GM12878 (cell line): ENCODE results near the gene STYXL2. TPM values are rescaled to one million over a fixed set of nuclear protein-coding genes. Genes with fewer than 3 reads are reported as not detected.

Experiments
- ATAC-seq: fragments of 200-7000 bp; cut with Tn5 transposase; 3 replicates; pipeline ENCODE4 v1.9.1; 2020; ENCODE audit warnings: mild to moderate bottlenecking, moderate library complexity
- BruUV-seq: library from RNA; stranded (reverse); fragments of 400-500 nt; replicated peaks from 2 replicates; lab custom pipeline; 2021; lab: Mats Ljungman, UMichigan
- CTCF ChIA-PET: fragments of 300-600 bp; sonication (Branson Sonifier 250); formaldehyde crosslinking; extraction: SDS; loops from one replicate; lab custom pipeline; 2021; ENCODE audit warnings: inconsistent platforms; lab: Yijun Ruan, JAX
- POLR2A ChIA-PET: fragments of 350-600 bp; formaldehyde crosslinking; extraction: SDS; loops from one replicate; lab custom pipeline; 2021; ENCODE audit warnings: inconsistent platforms; lab: Charles Lee
- RAD21 ChIA-PET: fragments of 300-600 bp; sonication (Branson Sonifier 250); formaldehyde crosslinking; loops from one replicate; lab custom pipeline; 2023; ENCODE audit warnings: antibody characterized with exemption; ENCODE audit not compliant: unreplicated experiment; lab: Charles Lee
- SMC1A ChIA-PET: fragments of 300-600 bp; sonication (Branson Sonifier 250); formaldehyde crosslinking; loops from one replicate; lab custom pipeline; 2023; ENCODE audit not compliant: unreplicated experiment, uncharacterized antibody; lab: Charles Lee
- DNase-seq: peaks from one replicate; pipeline ENCODE4 v3.0.0-alpha.2; 2011; ENCODE audit warnings: low read depth, low spot score
- FAIRE-seq: peaks from 3 replicates; lab custom pipeline; 2011; peaks lifted over from hg19 to GRCh38; lab: Jason Lieb, UNC
- H2AFZ ChIP-seq: 2 replicates; pipeline ENCODE4 v1.6.0; 2011; ENCODE audit warnings: low read depth, low read length, control low read depth; ENCODE audit not compliant: control insufficient read depth
- H3K27ac ChIP-seq: 2 replicates; pipeline ENCODE4 v1.5.1; 2011; ENCODE audit warnings: control low read depth; ENCODE audit not compliant: control insufficient read depth, insufficient read depth
- H3K27me3 ChIP-seq, 2 experiments: replicated peaks in 1 of 2; 2 replicates each; pipeline versions ENCODE4 v1.6.0 to v1.6.1; 2011; ENCODE audit warnings: low read length in 1 of 2; ENCODE audit not compliant: control insufficient read depth in 2 of 2, insufficient read depth in 2 of 2
- H3K36me3 ChIP-seq, 2 experiments: 2 replicates each; pipeline ENCODE4 v1.5.1; 2011; ENCODE audit warnings: low read length in 1 of 2; ENCODE audit not compliant: control insufficient read depth in 2 of 2, insufficient read depth in 2 of 2
- H3K4me1 ChIP-seq: 2 replicates; pipeline ENCODE4 v1.6.1; 2011; ENCODE audit warnings: mild to moderate bottlenecking, low read length, moderate library complexity, mixed read lengths; ENCODE audit not compliant: control insufficient read depth, insufficient read depth
- H3K4me2 ChIP-seq: 2 replicates; pipeline ENCODE4 v1.6.0; 2011; ENCODE audit warnings: control low read depth; ENCODE audit not compliant: control insufficient read depth, insufficient read depth
- H3K4me3 ChIP-seq: fragments of 200-600 bp; sonication (generic); 2 replicates; pipeline ENCODE4 v1.5.1; 2016
- H3K79me2 ChIP-seq: 2 replicates; pipeline ENCODE4 v1.6.0; 2011; ENCODE audit warnings: low read length; ENCODE audit not compliant: control insufficient read depth, insufficient read depth
- H3K9ac ChIP-seq: 2 replicates; pipeline ENCODE4 v1.8.0; 2011; ENCODE audit warnings: low read length, control low read depth, mixed read lengths; ENCODE audit not compliant: control insufficient read depth, insufficient read depth
- H3K9me3 ChIP-seq: replicated peaks from 3 replicates; pipeline ENCODE4 v1.5.1; 2011; ENCODE audit warnings: mild to moderate bottlenecking, low read length; ENCODE audit not compliant: control insufficient read depth, insufficient read depth
- H4K20me1 ChIP-seq: 2 replicates; pipeline ENCODE4 v1.6.0; 2011; ENCODE audit not compliant: control insufficient read depth, insufficient read depth
- ATF7 ChIP-seq: fragments of 450-650 bp; IDR thresholded peaks from 2 replicates; pipeline ENCODE4 v1.6.1; 2016; ENCODE audit warnings: low read depth, mild to moderate bottlenecking
- BHLHE40 ChIP-seq, 2 experiments: fragments of 450-650 bp in 1 of 2; IDR thresholded peaks; 2 replicates each; pipeline ENCODE4 v1.6.1; 2011 to 2017; ENCODE audit warnings: low read depth in 2 of 2, borderline replicate concordance in 1 of 2, improper control_type of control experiment in 1 of 2, low read length in 1 of 2, mild to moderate bottlenecking in 1 of 2
- CBX5 ChIP-seq: sonication (generic); IDR thresholded peaks from 2 replicates; pipeline ENCODE4 v1.6.1; 2016; ENCODE audit warnings: low read depth, moderate library complexity, mild to moderate bottlenecking, inconsistent platforms
- EZH2 ChIP-seq: IDR thresholded peaks from 2 replicates; pipeline ENCODE4 v1.6.1; 2012; ENCODE audit warnings: low read depth, mild to moderate bottlenecking, control low read depth, inconsistent platforms, low read length, borderline replicate concordance; ENCODE audit not compliant: control insufficient read depth
- HDAC2 ChIP-seq: fragments of 200-600 bp; sonication (generic); IDR thresholded peaks from 2 replicates; pipeline ENCODE4 v1.6.1; 2017
- MEF2A ChIP-seq: IDR thresholded peaks from 2 replicates; pipeline ENCODE4 v1.6.1; 2011; ENCODE audit warnings: low read depth, mild to moderate bottlenecking, low read length, moderate library complexity; ENCODE audit not compliant: insufficient read depth
- POLR2AphosphoS5 ChIP-seq: IDR thresholded peaks from 2 replicates; pipeline ENCODE4 v1.6.1; 2011; ENCODE audit warnings: mild to moderate bottlenecking, low read length, inconsistent platforms
- RELA ChIP-seq: fragments of 450-650 bp; IDR thresholded peaks from 2 replicates; pipeline ENCODE4 v1.8.0; 2014; ENCODE audit warnings: borderline replicate concordance; ENCODE audit not compliant: partially characterized antibody
- SIX5 ChIP-seq: IDR thresholded peaks from 2 replicates; pipeline ENCODE4 v1.6.1; 2011; ENCODE audit warnings: mild to moderate bottlenecking, low read depth, low read length, moderate library complexity; ENCODE audit not compliant: severe bottlenecking
- SMAD1 ChIP-seq: fragments of 450-650 bp; IDR thresholded peaks from 2 replicates; pipeline ENCODE4 v1.6.1; 2018; ENCODE audit warnings: mild to moderate bottlenecking, low read depth; ENCODE audit not compliant: partially characterized antibody
- SUPT20H ChIP-seq: IDR thresholded peaks from 2 replicates; pipeline ENCODE4 v1.6.1; 2011; ENCODE audit warnings: low read depth, mild to moderate bottlenecking, low read length, moderate library complexity, borderline replicate concordance; ENCODE audit not compliant: control insufficient read depth
- TBL1XR1 ChIP-seq: IDR thresholded peaks from 2 replicates; pipeline ENCODE4 v1.6.1; 2012; ENCODE audit warnings: low read depth, low read length, improper control_type of control experiment
- TCF12 ChIP-seq: IDR thresholded peaks from 2 replicates; pipeline ENCODE4 v1.6.1; 2011; ENCODE audit warnings: low read depth, mild to moderate bottlenecking, low read length
- TCF3 ChIP-seq: IDR thresholded peaks from 2 replicates; pipeline ENCODE4 v1.6.1; 2012; ENCODE audit warnings: low read depth, mild to moderate bottlenecking, low read length, borderline replicate concordance; ENCODE audit not compliant: insufficient read depth
- ZNF274 ChIP-seq: IDR thresholded peaks from one replicate; pipeline ENCODE4 v1.8.0; 2011; ENCODE audit not compliant: insufficient read length, insufficient read depth
- WGBS: methylation state at CpG from one replicate; pipeline ENCODE4 v1.1.6; 2016; ENCODE audit warnings: low lambda C conversion rate; ENCODE audit not compliant: insufficient replicate concordance, insufficient coverage; ENCODE audit errors: missing lambda C conversion rate; 5-methylcytosine and 5-hydroxymethylcytosine counted together
- in situ Hi-C: fragments of 300-500 bp; cut with MboI; formaldehyde crosslinking; loops from 9 replicates; pipeline ENCODE4 v1.14.3; 2018; ENCODE audit warnings: mixed read lengths
- intact Hi-C: fragments of 100-400 bp; cut with micrococcal nuclease; formaldehyde crosslinking; loops from one replicate; pipeline ENCODE4 v1.14.2; 2022; ENCODE audit not compliant: unreplicated experiment
- polyA plus RNA-seq, 11 experiments: library from polyadenylated mRNA; depleted of rRNA in 4 of 11; unstranded in 6 of 11; stranded (reverse) in 5 of 11; fragments of >200 nt; fragmentation: Nextera tagmentation in 4 of 11; fragmentation: Illumina TruSeq in 1 of 11; extraction: Ambion mirVana in 4 of 11; extraction: Trizol in 1 of 11; gene quantifications; 1 replicate in 1 of 11; 2 replicates in 10 of 11; pipeline versions ENCODE4 v1.2.1 to v1.2.3, GENCODE V29; 2011 to 2016; ENCODE audit warnings: inconsistent platforms in 2 of 11, missing spikeins in 2 of 11, low read depth in 1 of 11
- total RNA-seq, 4 experiments: library from RNA; depleted of rRNA in 3 of 4; stranded (reverse); fragments of >200 nt in 3 of 4; fragmentation: Illumina TruSeq in 1 of 4; extraction: Trizol in 1 of 4; gene quantifications; 2 replicates each; pipeline versions ENCODE4 v1.2.1 to v1.2.3, GENCODE V29; 2013 to 2021
- TF ChIP-seq, protein P1 (sequence below): fragments of 450-650 bp; IDR thresholded peaks from 2 replicates; pipeline ENCODE4 v1.6.1; 2018; ENCODE audit warnings: mild to moderate bottlenecking, low read depth, moderate library complexity; ENCODE audit not compliant: partially characterized antibody
- TF ChIP-seq, protein P2 (sequence below): fragments of 450-650 bp; IDR thresholded peaks from 2 replicates; pipeline ENCODE4 v1.6.1; 2017; ENCODE audit warnings: mild to moderate bottlenecking, moderate library complexity

The STYXL2 gene
- total and polyA plus RNA-seq, 10 of the 15 experiments (the other 5 are each of a cell fraction or from before 2014, with no cell fraction given) = under 0.01 to 0.08 (median 0.03) TPM; not detected in 7

DNA sequence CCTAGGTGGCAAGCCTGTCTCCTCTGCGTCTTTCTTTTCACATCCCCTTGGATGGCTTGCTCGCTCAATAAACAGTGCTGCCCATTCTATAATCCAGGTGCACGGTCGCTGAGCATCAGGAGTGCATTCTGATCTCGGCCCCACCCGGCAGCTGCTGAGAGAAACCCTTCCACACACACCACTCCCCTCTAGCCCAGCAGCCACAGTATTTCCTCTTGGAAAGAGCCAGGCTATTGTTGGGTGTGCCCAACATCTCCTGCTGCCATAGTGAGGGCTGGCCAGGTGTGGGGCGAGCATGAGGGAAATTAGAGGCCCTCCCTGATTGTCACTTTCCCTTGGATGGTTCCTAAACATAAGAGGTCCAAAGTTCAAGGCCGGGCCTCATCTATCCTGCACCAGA is 28.4 kb upstream of the STYXL2 start:
- Histone ChIP-seq H3K27ac (no peak overlapping the region), H3K9ac (no peak overlapping the region), H2AFZ (no peak overlapping the region), H3K4me1 (no peaks in the 10 kb centered on the region), H3K4me2 (no peak overlapping the region), H3K36me3 (no peaks in the 10 kb centered on the region), H3K79me2 (no peaks in the 10 kb centered on the region), H3K27me3 (no peaks in the 10 kb centered on the region; a peak in 1 of 4 replicates), H3K9me3 (no peaks in the 10 kb centered on the region), H4K20me1 (no peaks in the 10 kb centered on the region), H3K4me3 (no peak overlapping the region)
- ATAC-seq = no peak
- FAIRE-seq = no peak
- RAD21 ChIA-PET = interaction anchor here (0.7 to 2.1 kb wide), 3 partner anchors 155 to 488 kb away, joined by 3 to 8 read pairs (median 3); partner anchors contain the start of genes CREG1 and POU2F1
- intact Hi-C loops (loop anchor here (5.0 kb wide), 2 partner anchors 202 to 467 kb away; no protein-coding TSS in a partner anchor), in situ Hi-C loops (loop anchor here (5.0 kb wide), 3 partner anchors 57 to 472 kb away; no protein-coding TSS in a partner anchor)
- no TSS peak for BruUV-seq
- POLR2A ChIA-PET = no interaction called here
- no peak for TF ChIP-seq POLR2AphosphoS5
- TF ChIP-seq, protein P1, sequence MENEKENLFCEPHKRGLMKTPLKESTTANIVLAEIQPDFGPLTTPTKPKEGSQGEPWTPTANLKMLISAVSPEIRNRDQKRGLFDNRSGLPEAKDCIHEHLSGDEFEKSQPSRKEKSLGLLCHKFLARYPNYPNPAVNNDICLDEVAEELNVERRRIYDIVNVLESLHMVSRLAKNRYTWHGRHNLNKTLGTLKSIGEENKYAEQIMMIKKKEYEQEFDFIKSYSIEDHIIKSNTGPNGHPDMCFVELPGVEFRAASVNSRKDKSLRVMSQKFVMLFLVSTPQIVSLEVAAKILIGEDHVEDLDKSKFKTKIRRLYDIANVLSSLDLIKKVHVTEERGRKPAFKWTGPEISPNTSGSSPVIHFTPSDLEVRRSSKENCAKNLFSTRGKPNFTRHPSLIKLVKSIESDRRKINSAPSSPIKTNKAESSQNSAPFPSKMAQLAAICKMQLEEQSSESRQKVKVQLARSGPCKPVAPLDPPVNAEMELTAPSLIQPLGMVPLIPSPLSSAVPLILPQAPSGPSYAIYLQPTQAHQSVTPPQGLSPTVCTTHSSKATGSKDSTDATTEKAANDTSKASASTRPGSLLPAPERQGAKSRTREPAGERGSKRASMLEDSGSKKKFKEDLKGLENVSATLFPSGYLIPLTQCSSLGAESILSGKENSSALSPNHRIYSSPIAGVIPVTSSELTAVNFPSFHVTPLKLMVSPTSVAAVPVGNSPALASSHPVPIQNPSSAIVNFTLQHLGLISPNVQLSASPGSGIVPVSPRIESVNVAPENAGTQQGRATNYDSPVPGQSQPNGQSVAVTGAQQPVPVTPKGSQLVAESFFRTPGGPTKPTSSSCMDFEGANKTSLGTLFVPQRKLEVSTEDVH = no peak
- no peak for TF ChIP-seq TCF12
- no peak for TF ChIP-seq SIX5
- no peak for TF ChIP-seq TCF3
- TF ChIP-seq, protein P2, sequence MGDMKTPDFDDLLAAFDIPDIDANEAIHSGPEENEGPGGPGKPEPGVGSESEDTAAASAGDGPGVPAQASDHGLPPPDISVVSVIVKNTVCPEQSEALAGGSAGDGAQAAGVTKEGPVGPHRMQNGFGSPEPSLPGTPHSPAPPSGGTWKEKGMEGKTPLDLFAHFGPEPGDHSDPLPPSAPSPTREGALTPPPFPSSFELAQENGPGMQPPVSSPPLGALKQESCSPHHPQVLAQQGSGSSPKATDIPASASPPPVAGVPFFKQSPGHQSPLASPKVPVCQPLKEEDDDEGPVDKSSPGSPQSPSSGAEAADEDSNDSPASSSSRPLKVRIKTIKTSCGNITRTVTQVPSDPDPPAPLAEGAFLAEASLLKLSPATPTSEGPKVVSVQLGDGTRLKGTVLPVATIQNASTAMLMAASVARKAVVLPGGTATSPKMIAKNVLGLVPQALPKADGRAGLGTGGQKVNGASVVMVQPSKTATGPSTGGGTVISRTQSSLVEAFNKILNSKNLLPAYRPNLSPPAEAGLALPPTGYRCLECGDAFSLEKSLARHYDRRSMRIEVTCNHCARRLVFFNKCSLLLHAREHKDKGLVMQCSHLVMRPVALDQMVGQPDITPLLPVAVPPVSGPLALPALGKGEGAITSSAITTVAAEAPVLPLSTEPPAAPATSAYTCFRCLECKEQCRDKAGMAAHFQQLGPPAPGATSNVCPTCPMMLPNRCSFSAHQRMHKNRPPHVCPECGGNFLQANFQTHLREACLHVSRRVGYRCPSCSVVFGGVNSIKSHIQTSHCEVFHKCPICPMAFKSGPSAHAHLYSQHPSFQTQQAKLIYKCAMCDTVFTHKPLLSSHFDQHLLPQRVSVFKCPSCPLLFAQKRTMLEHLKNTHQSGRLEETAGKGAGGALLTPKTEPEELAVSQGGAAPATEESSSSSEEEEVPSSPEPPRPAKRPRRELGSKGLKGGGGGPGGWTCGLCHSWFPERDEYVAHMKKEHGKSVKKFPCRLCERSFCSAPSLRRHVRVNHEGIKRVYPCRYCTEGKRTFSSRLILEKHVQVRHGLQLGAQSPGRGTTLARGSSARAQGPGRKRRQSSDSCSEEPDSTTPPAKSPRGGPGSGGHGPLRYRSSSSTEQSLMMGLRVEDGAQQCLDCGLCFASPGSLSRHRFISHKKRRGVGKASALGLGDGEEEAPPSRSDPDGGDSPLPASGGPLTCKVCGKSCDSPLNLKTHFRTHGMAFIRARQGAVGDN = no peak
- no peak for TF ChIP-seq EZH2
- TF ChIP-seq RELA = no peak
- no peak for TF ChIP-seq ATF7
- no peak for TF ChIP-seq ZNF274
- no peak for TF ChIP-seq MEF2A
- no peak for TF ChIP-seq BHLHE40 (IDR thresholded peaks at IDR 0.05; ENCODE audit: borderline replicate concordance in 1 of 2, low read depth in 2 of 2, low read length in 1 of 2)
- TF ChIP-seq SUPT20H = no peak
- no peak for TF ChIP-seq CBX5
- TF ChIP-seq TBL1XR1 = no peak
- TF ChIP-seq HDAC2 = no peak
- TF ChIP-seq SMAD1 = no peak
- CTCF ChIA-PET = interaction anchor here (0.6 to 18.3 kb wide), 11 partner anchors 8 to 469 kb away, joined by 3 to 734 read pairs (median 4); partner anchors contain the start of gene POU2F1
- SMC1A ChIA-PET = interaction anchor here (0.9 to 1.9 kb wide), 5 partner anchors 50 to 470 kb away, joined by 3 to 7 read pairs (median 3); no protein-coding TSS in a partner anchor
- DNase-seq = no peak
- 31% methylated on average over 8 of the region's 8 CpGs for WGBS
